Bone marrow (tissue), 2 donors: Measurements from ENCODE around the gene ALDOC.

Experiments used
- DNase-seq, 2 donors: peaks; one replicate each; lab custom pipeline; 2025; lab: John Stamatoyannopoulos, UW

ALDOC gene

GRCh38 chr17:28552176-28552999, 24.3 kb downstream of the ALDOC start, which contains the start of gene UNC119:
TSS of gene UNC119 (minus strand) at chr17:28552624. CDS start at chr17:28552557, 67 bp downstream.
- DNase-seq = peak; percentile 29 to 49

DNA sequence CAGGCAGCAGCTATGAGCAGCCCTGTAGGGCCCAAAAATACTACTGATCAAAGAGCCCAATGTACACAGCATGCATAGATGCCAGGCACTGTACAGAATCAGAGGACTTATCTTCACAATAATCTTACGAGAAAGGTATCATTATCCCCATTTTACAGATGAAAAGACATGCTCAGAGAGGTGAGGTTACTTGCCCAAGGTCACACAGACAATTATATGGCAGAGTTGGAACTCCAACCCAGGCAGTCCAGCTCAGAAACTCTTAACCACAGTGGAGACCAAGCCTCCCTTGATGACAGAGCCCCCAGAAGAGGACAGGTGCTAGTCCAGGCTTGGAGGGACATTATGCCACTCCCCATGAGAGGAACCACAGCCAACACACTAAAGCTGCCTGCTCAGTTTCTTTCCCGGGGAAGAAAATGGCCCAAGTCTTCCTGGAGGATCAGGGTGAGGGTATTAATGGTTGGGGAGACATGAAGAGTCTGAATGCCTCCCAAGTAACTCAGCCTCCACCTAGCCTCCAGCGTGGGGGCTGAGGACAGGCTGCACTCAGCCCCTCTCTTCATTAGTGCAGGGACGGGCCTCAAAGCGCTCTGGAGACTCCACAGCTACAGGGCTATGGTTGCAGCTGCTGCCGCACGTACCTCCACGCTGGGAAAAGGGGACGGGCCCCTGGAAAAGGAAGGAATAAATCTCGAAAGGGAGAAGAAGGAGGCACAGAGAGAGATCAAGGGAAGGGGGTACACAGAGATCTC, 25.1 kb downstream of the ALDOC start:
- no peak for DNase-seq

DNA sequence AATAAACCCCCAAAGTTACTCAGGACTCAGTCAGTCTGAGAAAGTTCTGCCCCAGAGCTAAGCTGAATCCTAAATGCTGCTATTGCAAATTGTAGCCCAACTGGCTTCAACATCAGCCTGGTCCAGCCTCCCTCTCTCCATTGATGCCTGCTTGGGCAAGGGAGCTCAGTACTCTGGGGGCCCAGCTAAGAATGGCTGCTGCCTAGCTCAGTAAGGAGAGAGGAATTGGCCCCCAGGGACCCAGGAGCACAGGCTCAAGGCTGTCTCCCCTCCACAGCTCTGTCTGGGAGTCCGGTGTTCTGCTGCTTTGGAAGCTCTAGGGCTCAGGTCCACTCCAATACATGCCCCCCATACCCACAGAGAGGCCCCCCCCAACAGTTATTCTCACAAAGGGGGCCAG, 25.8 kb downstream of the ALDOC start:
- no peak for DNase-seq

- DNase-seq = peak in 1 of 2 donors; percentile 19
Measured at GRCh38 chr17:28549236-28550132, 27.2 kb downstream of the ALDOC start.

- DNase-seq = no peak
Measured at GRCh38 chr17:28548417-28549130, 28.1 kb downstream of the ALDOC start.

DNA sequence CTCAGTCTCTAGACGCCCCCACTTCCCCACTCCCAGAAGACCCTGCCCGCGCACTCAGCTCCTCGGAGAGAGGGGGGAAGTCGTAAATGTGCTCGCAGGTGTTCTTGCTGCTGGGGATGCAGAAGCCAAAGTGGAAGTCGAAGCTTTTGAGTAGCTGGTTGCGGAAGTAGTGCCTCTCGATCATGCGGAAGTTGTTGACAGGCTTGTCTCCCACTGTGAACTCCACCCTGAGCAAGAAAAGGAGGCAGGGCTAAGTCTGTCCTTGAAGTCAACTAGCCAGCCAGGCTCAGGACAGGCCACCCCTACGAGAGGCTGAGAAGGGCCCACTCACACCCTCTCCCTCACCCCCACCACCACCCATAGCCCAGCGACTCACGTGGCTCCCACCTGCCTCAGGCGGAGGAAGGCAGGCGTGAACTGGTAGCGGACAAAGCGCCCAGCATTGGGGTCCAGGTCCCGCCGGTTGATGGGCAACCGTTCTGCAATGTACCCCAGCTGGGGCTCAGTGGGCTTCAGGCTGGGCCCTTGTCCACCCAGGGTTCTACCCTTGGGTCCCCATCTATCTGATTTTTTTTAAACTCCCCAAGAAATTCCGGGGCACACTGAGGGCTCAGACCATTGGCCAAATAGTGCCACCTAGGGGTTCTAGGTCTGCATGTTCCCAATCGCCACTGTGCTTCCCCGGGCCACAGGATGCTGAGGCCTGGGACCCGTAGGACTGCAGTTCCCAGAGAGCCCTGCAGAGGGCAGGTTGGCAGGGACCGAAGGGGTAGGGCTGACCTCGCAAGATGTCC, 28.9 kb downstream of the ALDOC start:
- peak; percentile 38 to 47 for DNase-seq

- no peak for DNase-seq
Measured at GRCh38 chr17:28547096-28547622, 29.5 kb downstream of the ALDOC start.

DNA sequence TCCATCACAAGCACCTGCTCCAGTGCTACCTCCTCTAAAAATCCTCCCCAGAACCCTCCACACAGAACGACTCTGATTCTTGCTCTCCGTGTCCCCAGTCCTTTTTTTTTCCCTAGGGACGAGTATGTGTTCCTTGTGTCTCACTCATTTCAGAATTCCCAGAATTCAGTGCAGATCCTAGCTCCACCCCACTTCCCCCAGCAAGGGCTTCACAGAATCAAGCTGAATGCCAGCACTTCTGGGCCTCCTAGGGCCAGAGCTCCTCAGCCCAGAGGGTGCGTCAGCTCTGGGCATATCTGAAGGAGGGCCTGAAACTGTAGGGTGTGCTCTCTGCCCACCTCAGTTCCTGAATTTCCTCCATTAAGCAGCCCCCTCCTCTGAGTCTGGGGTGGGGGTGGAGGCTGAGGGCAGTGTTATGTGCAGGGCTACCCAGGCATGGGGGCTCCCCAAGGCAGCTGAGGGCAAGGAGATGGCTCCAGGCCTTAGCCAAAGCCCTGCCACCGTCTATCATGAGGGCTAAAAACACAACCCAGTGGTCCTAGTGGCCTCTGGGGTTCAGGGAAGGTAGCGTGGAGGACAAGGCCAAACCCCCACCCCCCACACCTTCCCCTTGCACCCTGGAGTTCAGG, 30.8 kb downstream of the ALDOC start:
- DNase-seq = no peak

DNA sequence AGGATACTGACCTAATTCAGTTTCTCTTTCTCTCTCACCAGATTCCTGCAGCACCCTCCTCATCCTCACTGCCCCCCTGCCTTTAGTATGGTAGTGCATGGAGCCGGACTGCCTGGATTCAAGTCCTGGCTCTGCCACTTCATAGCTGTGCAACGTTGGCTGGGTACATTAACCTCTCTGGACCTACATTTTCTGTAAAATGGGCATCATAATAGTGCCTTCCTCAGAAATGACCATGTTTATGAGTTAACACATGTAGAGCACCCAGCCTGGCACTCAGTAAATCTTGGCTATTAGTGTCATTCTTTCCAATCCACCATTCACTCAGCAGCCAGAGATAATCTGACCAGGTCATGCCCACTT, 31.6 kb downstream of the ALDOC start:
- no peak for DNase-seq

GRCh38 chr17:28544402-28545140, 32.1 kb downstream of the ALDOC start:
- DNase-seq = no peak

DNA sequence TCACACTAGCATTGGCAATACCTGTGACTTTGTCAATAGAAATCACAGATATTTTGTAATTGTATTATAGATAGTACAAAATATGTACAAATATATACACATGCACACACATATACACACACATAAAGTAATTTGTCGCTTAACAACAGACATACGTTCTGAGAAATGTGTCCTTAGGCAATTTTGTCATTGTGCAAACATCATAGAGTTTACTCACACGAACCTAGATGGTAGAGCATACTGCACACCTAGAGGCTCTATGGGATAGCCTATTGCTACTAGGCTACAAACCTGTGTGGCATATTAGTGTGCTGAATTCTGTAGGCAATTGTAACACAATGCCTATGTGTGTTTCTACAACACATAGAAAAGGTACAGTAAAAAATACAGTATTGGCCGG, 35.3 kb downstream of the ALDOC start:
- no peak for DNase-seq

DNA sequence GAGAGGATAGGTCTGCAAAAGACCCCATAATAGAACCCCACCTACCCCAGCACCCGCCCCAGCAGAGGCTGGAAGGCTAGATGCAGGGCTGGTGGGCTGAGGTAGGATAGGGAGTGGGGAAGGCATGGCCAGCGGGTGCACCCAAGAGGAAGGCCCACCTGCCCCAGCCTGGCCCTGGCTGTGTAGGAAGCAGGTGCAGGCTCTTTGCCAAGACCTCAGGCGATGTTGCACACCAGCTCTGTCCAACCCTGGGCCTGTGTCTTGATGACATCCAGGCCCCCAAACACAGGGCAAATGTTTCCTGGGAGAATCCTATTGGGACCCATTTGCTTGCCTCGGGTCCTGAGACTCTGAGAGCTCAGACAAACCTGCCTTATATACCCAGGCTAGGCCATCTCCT, 36.5 kb downstream of the ALDOC start:
- DNase-seq = no peak

- no peak for DNase-seq
Measured at GRCh38 chr17:28538296-28538895, 38.3 kb downstream of the ALDOC start.

- DNase-seq = no peak
Measured at GRCh38 chr17:28537219-28537610, 39.5 kb downstream of the ALDOC start.

DNA sequence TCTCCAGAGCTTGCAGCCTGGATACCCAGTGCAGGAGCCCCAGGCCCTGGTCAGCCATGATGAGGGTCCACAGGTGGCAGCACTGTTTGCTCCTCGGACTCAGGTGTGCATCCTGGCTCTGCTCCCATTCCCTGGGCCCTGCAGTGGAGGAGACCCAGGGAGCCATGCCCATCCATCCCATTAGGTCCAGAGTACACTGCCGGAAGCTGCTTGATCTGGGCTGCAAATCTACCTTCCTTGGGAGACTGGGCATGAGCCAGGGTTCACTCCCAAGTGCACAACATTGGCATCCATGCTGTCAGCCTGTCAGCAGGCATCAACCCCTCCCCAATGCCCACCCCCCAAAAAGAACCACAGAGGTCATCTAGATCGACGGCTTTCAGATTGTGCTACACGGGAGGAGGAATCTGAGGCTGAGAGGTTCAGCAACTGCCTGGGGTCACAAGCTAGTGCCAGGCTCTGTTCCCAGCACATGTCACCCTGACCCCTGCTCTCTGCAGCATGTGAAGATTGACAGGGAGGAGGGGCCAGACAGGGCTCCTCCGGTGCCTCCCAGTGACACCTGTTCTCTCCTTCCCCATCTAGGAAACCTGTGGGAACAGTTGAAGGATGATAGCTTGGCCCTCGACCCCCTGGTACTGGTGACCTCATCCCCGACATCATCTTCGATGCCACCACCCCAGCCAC, 40.0 kb downstream of the ALDOC start:
- no peak for DNase-seq

DNA sequence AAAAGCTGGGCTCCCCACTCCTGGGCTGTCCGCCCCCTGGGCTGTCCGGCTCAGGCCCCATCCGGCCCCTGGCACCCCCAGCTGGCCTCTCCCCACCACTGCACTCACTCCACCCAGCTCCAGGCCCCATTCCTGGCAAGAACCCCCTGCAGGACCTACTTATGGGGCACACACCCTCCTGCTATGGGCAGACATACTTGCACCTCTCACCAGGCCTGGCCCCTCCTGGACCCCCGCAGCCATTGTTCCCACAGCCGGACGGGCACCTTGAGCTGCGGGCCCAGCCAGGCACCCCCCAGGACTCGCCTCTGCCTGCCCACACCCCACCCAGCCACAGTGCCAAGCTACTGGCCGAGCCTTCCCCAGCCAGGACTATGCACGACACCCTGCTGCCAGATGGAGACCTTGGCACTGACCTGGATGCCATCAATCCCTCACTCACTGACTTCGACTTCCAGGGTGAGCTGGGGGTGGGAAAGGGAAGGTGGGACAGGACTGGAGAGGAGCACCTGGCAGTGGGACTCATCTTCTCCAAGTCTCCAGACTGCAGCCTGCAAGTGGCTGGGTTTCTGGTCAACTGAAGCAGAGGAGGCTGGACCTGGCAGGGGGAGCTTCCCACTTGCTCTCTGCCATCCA, 41.8 kb downstream of the ALDOC start:
- no peak for DNase-seq

- no peak for DNase-seq
Measured at GRCh38 chr17:28533091-28533807, 43.4 kb downstream of the ALDOC start.
